ENCODE measurements around the gene CUTA. TPM values are rescaled to one million over a fixed set of nuclear protein-coding genes. Genes with fewer than 3 reads are reported as not detected.
A peak's percentile ranks its signal among the peaks of the same experiment; 100 is the strongest.

Gene CUTA
- total and polyA plus RNA-seq, 2 of the 13 experiments (the other 11 are each of a cell fraction or from before 2014, with no cell fraction given): 170 to 180 TPM

GRCh38 chr6:33410050-33410710, 7.7 kb downstream of the CUTA start (continued):
- TF ChIP-seq ZNF318 (CRISPR knock-in tag; IDR thresholded peaks at IDR 0.05): no peak
- TF ChIP-seq ZBTB2 (CRISPR knock-in tag; IDR thresholded peaks at IDR 0.05; ENCODE audit: low read depth): peak; percentile 99
- TF ChIP-seq ATF3 (CRISPR knock-in tag; IDR thresholded peaks at IDR 0.05): peak; percentile 71; the same call in 1 of the 2 replicates
- peak; percentile 81 for TF ChIP-seq POLR2AphosphoS5 (IDR thresholded peaks at IDR 0.05; ENCODE audit: low read depth, low read length)
- TF ChIP-seq ZNF7 (CRISPR knock-in tag; IDR thresholded peaks at IDR 0.05): peak; percentile 18; the same call in 1 of the 2 replicates
- TF ChIP-seq THAP11 (CRISPR knock-in tag; IDR thresholded peaks at IDR 0.05): peak; percentile 89
- peak; percentile 98 for TF ChIP-seq ZNF780A (CRISPR knock-in tag; IDR thresholded peaks at IDR 0.05)
- TF ChIP-seq ZNF142 (CRISPR knock-in tag; IDR thresholded peaks at IDR 0.05): peak; percentile 95
- peak; percentile 96 for TF ChIP-seq ZNF891 (CRISPR knock-in tag; IDR thresholded peaks at IDR 0.05)
- no peak for TF ChIP-seq MATR3 (CRISPR knock-in tag; IDR thresholded peaks at IDR 0.05)
- peak; percentile 82; the same call in 1 of the 2 replicates for TF ChIP-seq ZNF556 (CRISPR knock-in tag; IDR thresholded peaks at IDR 0.05; ENCODE audit: borderline replicate concordance)
- TF ChIP-seq ZBTB20 (CRISPR knock-in tag; IDR thresholded peaks at IDR 0.05; ENCODE audit: borderline replicate concordance, low read depth): peak; percentile 38; the same call in 1 of the 2 replicates
- TF ChIP-seq PAWR (CRISPR knock-in tag; IDR thresholded peaks at IDR 0.05; ENCODE audit: borderline replicate concordance): no peak
- TF ChIP-seq ARNT (IDR thresholded peaks at IDR 0.05): no peak

All from HepG2 (cell line).